BJ (cell line): ENCODE measurements around the gene TEX29. TPM values are rescaled to one million over a fixed set of nuclear protein-coding genes. Genes with fewer than 3 reads are reported as not detected.

Experiments used
- CTCF ChIA-PET: fragments of 350-600 bp; formaldehyde crosslinking; extraction: SDS; loops from one replicate; lab custom pipeline; 2021; ENCODE audit warnings: antibody characterized with exemption, inconsistent platforms; lab: Yijun Ruan, JAX
- POLR2A ChIA-PET: fragments of 300-600 bp; sonication (Branson Sonifier 250); formaldehyde crosslinking; extraction: SDS; loops from one replicate; lab custom pipeline; 2021; ENCODE audit warnings: antibody characterized with exemption; lab: Charles Lee
- DNase-seq: peaks from one replicate; pipeline ENCODE4 v3.0.0-alpha.2; 2011; ENCODE audit warnings: low read depth
- H3K27me3 ChIP-seq: 2 replicates; pipeline ENCODE4 v1.6.0; 2011; ENCODE audit warnings: low read length; ENCODE audit not compliant: control insufficient read depth, insufficient read depth
- H3K36me3 ChIP-seq: 2 replicates; pipeline ENCODE4 v1.5.1; 2011; ENCODE audit warnings: low read length; ENCODE audit not compliant: control insufficient read depth, insufficient read depth
- H3K4me3 ChIP-seq: 2 replicates; pipeline ENCODE4 v1.5.1; 2011; ENCODE audit warnings: low read depth, mild to moderate bottlenecking, control low read depth, low read length
- CTCF ChIP-seq: IDR thresholded peaks from 2 replicates; pipeline ENCODE4 v1.5.1; 2011; ENCODE audit warnings: low read depth, mild to moderate bottlenecking, control low read depth, inconsistent platforms, low read length, moderate library complexity; ENCODE audit not compliant: insufficient read depth
- polyA plus RNA-seq: library from polyadenylated mRNA; depleted of rRNA; stranded (reverse); fragments of >200 nt; gene quantifications from 2 replicates; pipeline ENCODE4 v1.2.3, GENCODE V29; 2011

TEX29 gene
- polyA plus RNA-seq, 1 experiment, result 0.17 TPM

GRCh38 chr13:111372651-111373425 is 52.4 kb downstream of the TEX29 start:
- peaks cover 2% of the 10 kb centered on the region for H3K27me3 ChIP-seq
- DNase-seq, result no peak
- ChIA-PET CTCF (no interaction called here), POLR2A (no interaction called here)
- H3K36me3 ChIP-seq, result no peaks in the 10 kb centered on the region
- TF ChIP-seq CTCF, result no peak
- no peak overlapping the region for H3K4me3 ChIP-seq

- CTCF ChIA-PET, result no interaction called here
- H3K36me3 ChIP-seq, result no peaks in the 10 kb centered on the region
- H3K4me3 ChIP-seq, result no peak overlapping the region
- POLR2A ChIA-PET, result no interaction called here
- no peak for TF ChIP-seq CTCF
- no peak for DNase-seq
- H3K27me3 ChIP-seq, result peaks cover 2% of the 10 kb centered on the region
Observed at GRCh38 chr13:111373486-111373885, 53.0 kb downstream of the TEX29 start.

- Histone ChIP-seq H3K27me3 (no peaks in the 10 kb centered on the region), H3K4me3 (no peak overlapping the region), H3K36me3 (no peaks in the 10 kb centered on the region)
- no peak for TF ChIP-seq CTCF
- ChIA-PET CTCF (no interaction called here), POLR2A (no interaction called here)
- no peak for DNase-seq
Observed at GRCh38 chr13:111380431-111380830, 60.0 kb downstream of the TEX29 start.

- CTCF ChIA-PET, result no interaction called here
- POLR2A ChIA-PET, result no interaction called here
- Histone ChIP-seq H3K4me3 (no peak overlapping the region), H3K36me3 (no peaks in the 10 kb centered on the region), H3K27me3 (no peaks in the 10 kb centered on the region)
- DNase-seq, result no peak
- no peak for TF ChIP-seq CTCF
Observed at GRCh38 chr13:111382411-111382810, 62.0 kb downstream of the TEX29 start.

GRCh38 chr13:111382877-111383276 is 62.4 kb downstream of the TEX29 start:
- no peaks in the 10 kb centered on the region for H3K36me3 ChIP-seq
- ChIA-PET CTCF (no interaction called here), POLR2A (no interaction called here)
- TF ChIP-seq CTCF, result no peak
- no peak overlapping the region for H3K4me3 ChIP-seq
- no peak for DNase-seq
- no peaks in the 10 kb centered on the region for H3K27me3 ChIP-seq
